Adipocyte (in vitro differentiated cells): ENCODE results near the gene AK8.

Source experiments
- DNase-seq: peaks from one replicate; pipeline ENCODE4 v3.0.0-alpha.2; 2015; ENCODE audit warnings: low read depth
- H3K27me3 ChIP-seq: replicated peaks from 2 replicates; pipeline ENCODE4 v1.7.0; 2013; ENCODE audit warnings: mild to moderate bottlenecking, low read length, moderate library complexity; ENCODE audit not compliant: control insufficient read depth, insufficient read depth
- H3K36me3 ChIP-seq: 2 replicates; pipeline ENCODE4 v1.7.0; 2013; ENCODE audit warnings: low read length, mild to moderate bottlenecking, moderate library complexity; ENCODE audit not compliant: control insufficient read depth, insufficient read depth, severe bottlenecking
- H3K4me1 ChIP-seq: 2 replicates; pipeline ENCODE4 v1.7.0; 2013; ENCODE audit warnings: mild to moderate bottlenecking, low read length, moderate library complexity; ENCODE audit not compliant: control insufficient read depth, insufficient read depth
- H3K4me3 ChIP-seq: 2 replicates; pipeline ENCODE4 v1.7.0; 2013; ENCODE audit warnings: mild to moderate bottlenecking, low read length, moderate library complexity
- H3K9ac ChIP-seq: 2 replicates; pipeline ENCODE4 v1.7.0; 2013; ENCODE audit warnings: mild to moderate bottlenecking, low read length, moderate library complexity
- H3K9me3 ChIP-seq: 2 replicates; pipeline ENCODE4 v1.7.0; 2013; ENCODE audit warnings: mild to moderate bottlenecking, low read length, moderate library complexity; ENCODE audit not compliant: control insufficient read depth

The AK8 gene

GRCh38 chr9:132690696-132691095 lies 187.4 kb downstream of the AK8 start:
- peak; percentile 55 for DNase-seq
- H3K4me3 ChIP-seq: no peak overlapping the region
- H3K9me3 ChIP-seq: no peaks in the 10 kb centered on the region
- H3K36me3 ChIP-seq: peaks cover 61% of the 10 kb centered on the region
- no peak overlapping the region for H3K9ac ChIP-seq
- H3K27me3 ChIP-seq: no peaks in the 10 kb centered on the region
- H3K4me1 ChIP-seq: no peaks in the 10 kb centered on the region

DNA sequence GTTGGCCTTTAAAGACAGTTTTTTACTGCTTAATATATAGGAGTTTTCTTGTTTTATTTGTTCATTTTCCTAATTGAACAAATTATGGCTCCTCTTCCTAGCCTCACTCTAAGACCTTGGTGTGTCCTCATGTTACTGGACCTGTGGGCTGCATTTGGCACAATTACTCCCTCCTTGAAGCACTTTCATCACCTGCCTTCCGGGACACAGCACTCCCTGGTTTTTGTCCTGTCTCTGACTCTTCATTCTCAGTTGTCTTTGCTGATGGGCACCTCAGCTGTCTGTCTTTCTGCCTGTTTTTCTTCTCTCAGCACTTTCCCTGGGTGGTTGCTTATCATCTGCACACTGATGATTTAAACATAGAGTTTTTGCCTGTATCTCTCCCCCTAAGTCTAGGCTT lies 194.2 kb downstream of the AK8 start:
- DNase-seq: no peak
- Histone ChIP-seq H3K27me3 (no peaks in the 10 kb centered on the region), H3K4me3 (no peak overlapping the region), H3K9ac (no peak overlapping the region), H3K36me3 (peaks cover 76% of the 10 kb centered on the region), H3K4me1 (no peaks in the 10 kb centered on the region), H3K9me3 (no peaks in the 10 kb centered on the region)

- Histone ChIP-seq H3K9ac (no peak overlapping the region), H3K4me1 (no peaks in the 10 kb centered on the region), H3K4me3 (no peak overlapping the region), H3K9me3 (no peaks in the 10 kb centered on the region), H3K36me3 (peaks cover 65% of the 10 kb centered on the region), H3K27me3 (no peaks in the 10 kb centered on the region)
- no peak for DNase-seq
Observed at GRCh38 chr9:132681561-132681960, 196.5 kb downstream of the AK8 start.

- Histone ChIP-seq H3K4me3 (no peak overlapping the region), H3K27me3 (no peaks in the 10 kb centered on the region), H3K36me3 (peaks cover 50% of the 10 kb centered on the region), H3K9me3 (no peaks in the 10 kb centered on the region), H3K4me1 (no peaks in the 10 kb centered on the region), H3K9ac (no peak overlapping the region)
- DNase-seq: no peak
Observed at GRCh38 chr9:132679946-132680625, 198.0 kb downstream of the AK8 start.

GRCh38 chr9:132677976-132678375 lies 200.1 kb downstream of the AK8 start:
- peaks cover 30% of the 10 kb centered on the region for H3K36me3 ChIP-seq
- no peak for DNase-seq

More at GRCh38 chr9:132677976-132678375, 200.1 kb downstream of the AK8 start:
- no peak overlapping the region for H3K9ac ChIP-seq
- H3K4me1 ChIP-seq: peaks cover 14% of the 10 kb centered on the region
- H3K27me3 ChIP-seq: no peaks in the 10 kb centered on the region
- no peaks in the 10 kb centered on the region for H3K9me3 ChIP-seq
- no peak overlapping the region for H3K4me3 ChIP-seq
